NCI-H1417 (cell line): ENCODE data around the gene IQCC.

Source experiments
- DNase-seq, 3 experiments: peaks; one replicate each; lab custom pipeline; 2025; lab: John Stamatoyannopoulos, UW

The IQCC gene

GRCh38 chr1:32256473-32257226, 51.2 kb downstream of the IQCC start:
- no peak for DNase-seq

- DNase-seq: no peak
Observed at GRCh38 chr1:32257227-32257508, 51.7 kb downstream of the IQCC start.
